ENCODE data around the gene PHF12. TPM values are rescaled to one million over a fixed set of nuclear protein-coding genes. Genes with fewer than 3 reads are reported as not detected.

The PHF12 gene
- total and polyA plus RNA-seq, 2 of the 8 experiments (the other 6 are each of a cell fraction or from before 2014, with no cell fraction given): 38.8 to 65.7 TPM

GRCh38 chr17:28951991-28952975, 965 bp upstream of the PHF12 start:
- peaks cover 9% of the 10 kb centered on the region for H3K23me2 ChIP-seq (ENCODE audit: low read depth, low read length)
- H3K4me2 ChIP-seq (ENCODE audit: insufficient read depth in 1 of 2, low read depth in 2 of 2, low read length in 2 of 2): peak overlapping the region; percentile 95 to 99
- H2AK5ac ChIP-seq (ENCODE audit: low read depth, low read length): peak overlapping the region; percentile 88; the same call in 1 of the 2 replicates
- H3K14ac ChIP-seq (ENCODE audit: insufficient read length): no peak overlapping the region
- peak overlapping the region in 3 of 4 experiments; percentile 64 to 79 (median 67); a peak in 6 of 7 replicates for H3K9ac ChIP-seq (replicated peaks in 1 of 4; ENCODE audit: extremely low read depth in 1 of 4, low read depth in 3 of 4, low read length in 3 of 4)
- peak overlapping the region; percentile 68 to 97 (median 84) for H3K4me3 ChIP-seq (ENCODE audit: extremely low read depth in 1 of 4, insufficient read depth in 2 of 4, low read depth in 3 of 4, low read length in 4 of 4)
- peak; percentile 89 to 96 for DNase-seq (ENCODE audit: low read depth in 1 of 2, low spot score in 2 of 2)
- peaks cover 19 to 35% of the 10 kb centered on the region in 2 experiments for H3K79me2 ChIP-seq (ENCODE audit: control insufficient read depth in 1 of 2, insufficient read depth in 2 of 2, low read length in 2 of 2)
- H2AFZ ChIP-seq (ENCODE audit: low read length): peak overlapping the region; percentile 36; the same call in 1 of the 2 replicates
- H3K23ac ChIP-seq (ENCODE audit: insufficient read length): no peak overlapping the region
- peak overlapping the region; percentile 51 for H2BK120ac ChIP-seq (replicated peaks; ENCODE audit: low read depth, low read length)
- CTCF ChIA-PET (ENCODE audit: partially characterized antibody): interaction anchor here (0.6 to 15.6 kb wide), 30 partner anchors 7 to 642 kb away, joined by 3 to 548 read pairs (median 6); partner anchors contain the start of genes DHRS13, MYO18A and SEZ6
- H3K4ac ChIP-seq (replicated peaks; ENCODE audit: insufficient read length, low read depth, low read length): peak overlapping the region; percentile 3
- 7% methylated on average over 36 of the region's 36 CpGs; no CpG with 5 or more reads in 1 of the 2 experiments for WGBS, 2 experiments (ENCODE audit: extremely low coverage in 1 of 2, insufficient coverage in 1 of 2, insufficient read length in 1 of 2, insufficient replicate concordance in 2 of 2, low coverage in 1 of 2, low lambda C conversion rate in 2 of 2, missing lambda C conversion rate in 1 of 2)
- H3K27me3 ChIP-seq (replicated peaks in 1 of 4; ENCODE audit: control insufficient read depth in 3 of 4, extremely low read depth in 1 of 4, insufficient read depth in 3 of 4, low read length in 3 of 4): no peaks in the 10 kb centered on the region
- H3K9me3 ChIP-seq (ENCODE audit: insufficient read depth in 2 of 2, low read depth in 1 of 2, low read length in 1 of 2): no peaks in the 10 kb centered on the region
- H3K36me3 ChIP-seq (ENCODE audit: control insufficient read depth in 2 of 4, insufficient read depth in 4 of 4, low read length in 3 of 4): peaks cover 0 to 6% (median under 1%) of the 10 kb centered on the region in 4 experiments; a peak in 2 of 8 replicates
- peak overlapping the region; percentile 42 for H2BK12ac ChIP-seq (ENCODE audit: low read depth, low read length)
- H4K8ac ChIP-seq (ENCODE audit: extremely low read depth, insufficient read depth, low read length): peak overlapping the region; percentile 93
- peak; percentile 91 for FAIRE-seq
- peak overlapping the region; percentile 92 for H3K27ac ChIP-seq (ENCODE audit: low read depth, low read length)
- H4K5ac ChIP-seq (ENCODE audit: insufficient read length, low read depth, low read length): peak overlapping the region; percentile 26
- no peaks in the 10 kb centered on the region; the same call in 1 of the 2 replicates for H3K79me1 ChIP-seq (ENCODE audit: low read depth, low read length)
- H3K4me1 ChIP-seq (replicated peaks in 1 of 4; ENCODE audit: control insufficient read depth in 3 of 4, insufficient read depth in 4 of 4, low read length in 3 of 4): peaks cover 9 to 28% (median 14%) of the 10 kb centered on the region in 4 experiments; a peak in 5 of 7 replicates
- peak overlapping the region; percentile 33 for H3K56ac ChIP-seq (replicated peaks; ENCODE audit: insufficient read length, low read depth, low read length)
- POLR2A ChIA-PET (ENCODE audit: partially characterized antibody): interaction anchor here (0.6 to 4.1 kb wide), 25 partner anchors 9 to 341 kb away, joined by 3 to 37 read pairs (median 3); partner anchors contain the start of genes FLOT2, NEK8, NUFIP2 and PROCA1
- no peak overlapping the region for H2BK20ac ChIP-seq (ENCODE audit: low read length)
- H2BK15ac ChIP-seq (ENCODE audit: low read length): 0 out of 2 replicates have a peak overlapping the region, but pooled peaks have one; percentile 93
- peaks cover 2% of the 10 kb centered on the region in 2 experiments for H4K20me1 ChIP-seq (replicated peaks in 1 of 2; ENCODE audit: control insufficient read depth in 1 of 2, insufficient read depth in 2 of 2, low read length in 2 of 2)
- H3K18ac ChIP-seq (ENCODE audit: extremely low read depth, low read length): peak overlapping the region; percentile 71; the same call in 1 of the 2 replicates
- H4K91ac ChIP-seq (replicated peaks; ENCODE audit: insufficient read length, low read length): peak overlapping the region; percentile 20
- peak overlapping the region; percentile 92 for H2BK5ac ChIP-seq (ENCODE audit: low read depth, low read length)
- TF ChIP-seq CBX5 (IDR thresholded peaks at IDR 0.05; ENCODE audit: low read depth, low read length) (no peak), BCL11A (IDR thresholded peaks at IDR 0.05; ENCODE audit: low read depth in 2 of 2, low read length in 2 of 2) (no peak), PHF8 (conservative IDR thresholded peaks at IDR 0.05; ENCODE audit: low read depth, low read length) (peak; percentile 36; the same call in 1 of the 2 replicates), SAP30 (IDR thresholded peaks at IDR 0.05; ENCODE audit: insufficient read depth, insufficient replicate concordance, low read length) (peak; percentile 92), SIRT6 (IDR thresholded peaks at IDR 0.05; ENCODE audit: low read length) (no peak), KDM4A (IDR thresholded peaks at IDR 0.05; ENCODE audit: low read depth, low read length, severe bottlenecking) (peak; percentile 91), CEBPB (IDR thresholded peaks at IDR 0.05; ENCODE audit: low read depth, low read length) (no peak)
